GM23338 (cell line): ENCODE results near the gene LMOD1. TPM values are rescaled to one million over a fixed set of nuclear protein-coding genes. Genes with fewer than 3 reads are reported as not detected.

Experiments
- ATAC-seq: fragments of 200-7000 bp; cut with Tn5 transposase; 3 replicates; pipeline ENCODE4 v1.9.1; 2020
- DNase-seq: peaks from one replicate; pipeline ENCODE4 v3.0.0-alpha.2; 2015; ENCODE audit warnings: low spot score
- H2AFZ ChIP-seq: fragments of 200-600 bp; sonication (generic); 2 replicates; pipeline ENCODE4 v1.8.0; 2016; ENCODE audit warnings: antibody characterized with exemption, mild to moderate bottlenecking, moderate library complexity
- H3F3A ChIP-seq: fragments of 200-600 bp; sonication (generic); replicated peaks from 2 replicates; pipeline ENCODE4 v1.8.0; 2017; ENCODE audit warnings: antibody characterized with exemption, mixed run types, low read depth
- H3K27ac ChIP-seq: fragments of 200-600 bp; sonication (generic); 2 replicates; pipeline ENCODE4 v1.6.1; 2016; ENCODE audit warnings: low read depth
- H3K27me3 ChIP-seq: fragments of 200-600 bp; sonication (generic); 2 replicates; pipeline ENCODE4 v1.8.0; 2016; ENCODE audit warnings: mild to moderate bottlenecking, mixed run types, moderate library complexity; ENCODE audit not compliant: insufficient read depth
- H3K36me3 ChIP-seq: fragments of 200-600 bp; sonication (generic); 2 replicates; pipeline ENCODE4 v1.8.0; 2016; ENCODE audit warnings: mild to moderate bottlenecking; ENCODE audit not compliant: insufficient read depth
- H3K4me1 ChIP-seq: fragments of 200-600 bp; sonication (generic); 2 replicates; pipeline ENCODE4 v1.8.0; 2016; ENCODE audit warnings: mild to moderate bottlenecking, moderate library complexity; ENCODE audit not compliant: insufficient read depth
- H3K4me2 ChIP-seq: fragments of 200-600 bp; sonication (generic); 2 replicates; pipeline ENCODE4 v1.7.1; 2017; ENCODE audit warnings: mixed run types
- H3K4me3 ChIP-seq: fragments of 200-600 bp; sonication (generic); 2 replicates; pipeline ENCODE4 v1.6.1; 2016; ENCODE audit warnings: mixed run types
- H3K79me2 ChIP-seq: fragments of 200-600 bp; sonication (generic); replicated peaks from 2 replicates; pipeline ENCODE4 v1.8.0; 2017; ENCODE audit warnings: mild to moderate bottlenecking; ENCODE audit not compliant: insufficient read depth
- H3K9me2 ChIP-seq: fragments of 200-600 bp; sonication (generic); 2 replicates; pipeline ENCODE4 v1.8.0; 2017; ENCODE audit not compliant: insufficient read depth
- H4K20me1 ChIP-seq: fragments of 200-600 bp; sonication (generic); replicated peaks from 2 replicates; pipeline ENCODE4 v1.8.0; 2017; ENCODE audit warnings: mild to moderate bottlenecking; ENCODE audit not compliant: insufficient read depth
- H3K27ac Mint-ChIP-seq: 2 replicates; pipeline ENCODE4 v1.8.0; 2020; ENCODE audit warnings: inconsistent platforms, mild to moderate bottlenecking, moderate library complexity, mixed read lengths
- H3K27me3 Mint-ChIP-seq: 3 replicates; pipeline ENCODE4 v1.8.0; 2022; ENCODE audit warnings: low read depth, mild to moderate bottlenecking, moderate library complexity, mixed read lengths, inconsistent platforms; ENCODE audit not compliant: insufficient read depth, poor library complexity
- H3K36me3 Mint-ChIP-seq: 3 replicates; pipeline ENCODE4 v1.8.0; 2021; ENCODE audit warnings: low read depth, mild to moderate bottlenecking, inconsistent platforms, moderate library complexity, mixed read lengths
- H3K4me1 Mint-ChIP-seq: 3 replicates; pipeline ENCODE4 v1.8.0; 2020; ENCODE audit warnings: mild to moderate bottlenecking, inconsistent platforms, mixed read lengths
- H3K4me3 Mint-ChIP-seq: 3 replicates; pipeline ENCODE4 v1.8.0; 2021; ENCODE audit warnings: moderate library complexity, mild to moderate bottlenecking, inconsistent platforms, mixed read lengths
- H3K9me3 Mint-ChIP-seq: 3 replicates; pipeline ENCODE4 v1.8.0; 2020; ENCODE audit warnings: moderate library complexity, mild to moderate bottlenecking, inconsistent platforms, mixed read lengths
- CREB1 ChIP-seq: fragments of 250-450 bp; sonication (Bioruptor Pico); IDR thresholded peaks from 2 replicates; pipeline ENCODE4 v1.5.0; 2020; ENCODE audit warnings: low read depth, mild to moderate bottlenecking, moderate library complexity
- NANOG ChIP-seq: IDR thresholded peaks from 2 replicates; pipeline ENCODE4 v1.6.1; 2016; ENCODE audit warnings: antibody characterized with exemption, borderline replicate concordance
- STAT1 ChIP-seq: IDR thresholded peaks from one replicate; pipeline ENCODE4 v1.6.1; 2016; ENCODE audit warnings: antibody characterized with exemption; ENCODE audit not compliant: unreplicated experiment
- ZNF114 ChIP-seq: fragments of 250-450 bp; sonication (Bioruptor Pico); IDR thresholded peaks from 2 replicates; pipeline ENCODE4 v1.5.0; 2020; ENCODE audit warnings: mild to moderate bottlenecking, moderate library complexity
- ZNF331 ChIP-seq: fragments of 250-450 bp; sonication (Bioruptor Pico); IDR thresholded peaks from 2 replicates; pipeline ENCODE4 v1.5.0; 2020; ENCODE audit warnings: low read depth, mild to moderate bottlenecking, moderate library complexity
- ZNF462 ChIP-seq: fragments of 250-450 bp; sonication (Bioruptor Pico); IDR thresholded peaks from 2 replicates; pipeline ENCODE4 v1.5.0; 2020; ENCODE audit warnings: mild to moderate bottlenecking, moderate library complexity
- polyA plus RNA-seq: library from polyadenylated mRNA; unstranded; fragments of >200 nt; fragmentation: Nextera tagmentation; extraction: Ambion mirVana; gene quantifications from 2 replicates; pipeline ENCODE4 v1.2.1, GENCODE V29; 2016
- total RNA-seq: library from RNA; depleted of rRNA; stranded (reverse); fragments of >200 nt; shearing (Covaris generic); gene quantifications from 2 replicates; pipeline ENCODE4 v1.2.3, GENCODE V29; 2014
- TF ChIP-seq, protein P1 (sequence below): IDR thresholded peaks from one replicate; pipeline ENCODE4 v1.6.1; 2018; ENCODE audit warnings: antibody characterized with exemption; ENCODE audit not compliant: unreplicated experiment

The LMOD1 gene
- total and polyA plus RNA-seq, 2 experiments from 2014 or later = 0.74 to 1.7 TPM

DNA sequence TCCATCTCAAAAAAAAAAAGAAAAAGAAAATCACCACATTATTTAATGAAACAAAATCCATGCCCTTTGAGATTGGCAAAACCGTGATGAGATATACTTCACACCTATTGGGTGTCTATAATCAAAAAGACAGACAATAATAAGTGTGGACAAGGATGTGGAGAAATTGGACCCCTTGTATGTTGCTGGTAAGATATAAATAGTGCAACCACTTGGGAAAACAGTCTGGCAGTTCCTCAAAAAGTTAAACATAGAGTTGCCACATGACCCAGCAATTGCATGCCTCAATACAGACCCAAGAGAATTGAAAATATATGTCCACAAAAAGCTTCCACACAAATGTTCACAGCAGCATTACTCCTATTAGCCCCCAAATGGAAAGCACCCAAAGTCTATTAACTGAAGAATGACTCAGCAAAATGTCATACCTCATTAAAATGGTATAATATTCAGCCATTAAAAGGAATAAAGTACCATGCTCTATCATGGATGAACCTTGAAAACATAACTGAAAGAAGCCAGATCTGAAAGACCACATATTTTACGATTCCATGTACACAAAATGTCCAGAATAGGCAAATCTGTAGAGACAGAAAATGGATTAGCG lies 24.3 kb downstream of the LMOD1 start:
- Histone ChIP-seq H3K27me3 (no peaks in the 10 kb centered on the region), H3K79me2 (no peaks in the 10 kb centered on the region), H3K36me3 (no peaks in the 10 kb centered on the region), H3F3A (no peaks in the 10 kb centered on the region), H3K4me3 (no peak overlapping the region), H2AFZ (no peak overlapping the region), H3K27ac (no peak overlapping the region), H3K4me2 (no peak overlapping the region), H3K4me1 (no peaks in the 10 kb centered on the region), H3K9me2 (no peaks in the 10 kb centered on the region), H4K20me1 (no peaks in the 10 kb centered on the region)
- no peak for TF ChIP-seq STAT1
- TF ChIP-seq ZNF462 (CRISPR knock-in tag) = no peak
- Mint-ChIP-seq H3K36me3 (no peaks in the 10 kb centered on the region), H3K4me3 (no peak overlapping the region), H3K9me3 (no peaks in the 10 kb centered on the region), H3K27ac (peak overlapping the region; percentile 20; the same call in 1 of the 2 replicates), H3K27me3 (no peaks in the 10 kb centered on the region), H3K4me1 (no peaks in the 10 kb centered on the region; the same call in 1 of the 3 replicates)
- ATAC-seq (no peak), DNase-seq (no peak)

- Histone ChIP-seq H4K20me1 (no peaks in the 10 kb centered on the region), H3K4me2 (no peak overlapping the region), H3K27me3 (no peaks in the 10 kb centered on the region), H3K4me3 (no peak overlapping the region), H3K36me3 (no peaks in the 10 kb centered on the region), H3K9me2 (no peaks in the 10 kb centered on the region), H3K4me1 (no peaks in the 10 kb centered on the region), H3F3A (no peaks in the 10 kb centered on the region), H3K79me2 (no peaks in the 10 kb centered on the region), H2AFZ (no peak overlapping the region), H3K27ac (no peak overlapping the region)
- peaks cover 1% of the 10 kb centered on the region for H3K27me3 Mint-ChIP-seq
- no peaks in the 10 kb centered on the region for H3K36me3 Mint-ChIP-seq
- H3K27ac Mint-ChIP-seq = no peak overlapping the region
- DNase-seq (no peak), ATAC-seq (peak; percentile 55)
- H3K9me3 Mint-ChIP-seq = no peaks in the 10 kb centered on the region
- H3K4me1 Mint-ChIP-seq = no peaks in the 10 kb centered on the region; the same call in 2 of the 3 replicates
- no peak overlapping the region for H3K4me3 Mint-ChIP-seq
- TF ChIP-seq CREB1 (CRISPR knock-in tag) (no peak), ZNF331 (CRISPR knock-in tag) (no peak), ZNF114 (CRISPR knock-in tag) (no peak), NANOG (no peak), STAT1 (no peak)
- TF ChIP-seq, protein P1, sequence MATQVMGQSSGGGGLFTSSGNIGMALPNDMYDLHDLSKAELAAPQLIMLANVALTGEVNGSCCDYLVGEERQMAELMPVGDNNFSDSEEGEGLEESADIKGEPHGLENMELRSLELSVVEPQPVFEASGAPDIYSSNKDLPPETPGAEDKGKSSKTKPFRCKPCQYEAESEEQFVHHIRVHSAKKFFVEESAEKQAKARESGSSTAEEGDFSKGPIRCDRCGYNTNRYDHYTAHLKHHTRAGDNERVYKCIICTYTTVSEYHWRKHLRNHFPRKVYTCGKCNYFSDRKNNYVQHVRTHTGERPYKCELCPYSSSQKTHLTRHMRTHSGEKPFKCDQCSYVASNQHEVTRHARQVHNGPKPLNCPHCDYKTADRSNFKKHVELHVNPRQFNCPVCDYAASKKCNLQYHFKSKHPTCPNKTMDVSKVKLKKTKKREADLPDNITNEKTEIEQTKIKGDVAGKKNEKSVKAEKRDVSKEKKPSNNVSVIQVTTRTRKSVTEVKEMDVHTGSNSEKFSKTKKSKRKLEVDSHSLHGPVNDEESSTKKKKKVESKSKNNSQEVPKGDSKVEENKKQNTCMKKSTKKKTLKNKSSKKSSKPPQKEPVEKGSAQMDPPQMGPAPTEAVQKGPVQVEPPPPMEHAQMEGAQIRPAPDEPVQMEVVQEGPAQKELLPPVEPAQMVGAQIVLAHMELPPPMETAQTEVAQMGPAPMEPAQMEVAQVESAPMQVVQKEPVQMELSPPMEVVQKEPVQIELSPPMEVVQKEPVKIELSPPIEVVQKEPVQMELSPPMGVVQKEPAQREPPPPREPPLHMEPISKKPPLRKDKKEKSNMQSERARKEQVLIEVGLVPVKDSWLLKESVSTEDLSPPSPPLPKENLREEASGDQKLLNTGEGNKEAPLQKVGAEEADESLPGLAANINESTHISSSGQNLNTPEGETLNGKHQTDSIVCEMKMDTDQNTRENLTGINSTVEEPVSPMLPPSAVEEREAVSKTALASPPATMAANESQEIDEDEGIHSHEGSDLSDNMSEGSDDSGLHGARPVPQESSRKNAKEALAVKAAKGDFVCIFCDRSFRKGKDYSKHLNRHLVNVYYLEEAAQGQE = no peak
Observed at GRCh38 chr1:201918343-201918742, 28.0 kb downstream of the LMOD1 start.
